ENCODE results near the gene TNFAIP2. TPM values are rescaled to one million over a fixed set of nuclear protein-coding genes. Genes with fewer than 3 reads are reported as not detected.
"Not testable (repeated sequence)": the region's sequence is repeated elsewhere in the genome, so short reads cannot be mapped to it uniquely, and the experiment has no call there.

Gene TNFAIP2
- total and polyA plus RNA-seq, 8 donors: 30.7 to 279 (median 73.0) TPM

- intact Hi-C loops (cut with DNase I; ENCODE audit: low total_unique reads): no loop called here
- H3K36me3 ChIP-seq: no peaks in the 10 kb centered on the region
These were observed 49.7 kb downstream of the TNFAIP2 start for GRCh38 chr14:103172921-103173320.

GRCh38 chr14:103173887-103174286, 50.6 kb downstream of the TNFAIP2 start:
- H3K27me3 ChIP-seq; H3K36me3 ChIP-seq; H3K27ac ChIP-seq; DNase-seq; H3K4me3 ChIP-seq; intact Hi-C loops (cut with DNase I; ENCODE audit: low total_unique reads); H3K4me1 ChIP-seq: not testable (repeated sequence)
- H3K9me3 ChIP-seq: peaks cover 18 to 67% (median 35%) of the 10 kb centered on the region in 4 donors
- WGBS, 5 donors: 39 to 51% (median 47%) methylated on average over 2 of the region's 2 CpGs

More at GRCh38 chr14:103172921-103173320, 49.7 kb downstream of the TNFAIP2 start:
- Histone ChIP-seq H3K9me3 (peaks cover 26 to 77% (median 40%) of the 10 kb centered on the region in 4 donors), H3K4me3 (no peak overlapping the region), H3K4me1 (no peaks in the 10 kb centered on the region), H3K27me3 (no peaks in the 10 kb centered on the region), H3K27ac (no peak overlapping the region)
- 43 to 62% (median 47%) methylated on average over 5 of the region's 5 CpGs for WGBS, 5 donors
- no peak for DNase-seq
- TF ChIP-seq POLR2A (IDR thresholded peaks at IDR 0.05) (no peak), CTCF (IDR thresholded peaks at IDR 0.05) (no peak), POLR2AphosphoS5 (IDR thresholded peaks at IDR 0.05) (no peak), EP300 (IDR thresholded peaks at IDR 0.05) (no peak)

DNA sequence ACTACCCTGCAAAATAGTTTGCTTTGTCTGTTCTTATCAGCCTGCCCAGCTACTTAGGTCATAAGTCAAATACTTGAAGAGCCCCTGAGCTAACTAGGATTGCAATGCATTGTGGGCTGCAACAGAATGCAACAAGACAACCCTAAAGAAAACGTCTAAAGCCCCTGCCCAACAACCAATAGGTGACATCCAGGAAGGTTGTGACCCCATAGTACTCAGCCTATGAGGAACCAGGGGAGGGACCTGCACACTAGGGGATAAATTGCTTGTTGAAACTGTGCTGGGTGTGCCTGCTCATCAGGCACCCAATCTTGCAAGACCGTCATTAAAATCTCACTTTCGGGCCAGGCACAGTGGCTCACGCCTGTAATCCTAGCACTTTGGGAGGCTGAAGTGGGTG, 52.9 kb downstream of the TNFAIP2 start:
- intact Hi-C loops (cut with DNase I; ENCODE audit: low total_unique reads); H3K36me3 ChIP-seq; H3K4me1 ChIP-seq; DNase-seq; H3K27me3 ChIP-seq; H3K4me3 ChIP-seq; H3K27ac ChIP-seq: not testable (repeated sequence)
- H3K9me3 ChIP-seq: peaks cover 7 to 44% (median 23%) of the 10 kb centered on the region in 4 donors
- 65 to 76% (median 69%) methylated on average over 4 of the region's 4 CpGs for WGBS, 5 donors

- WGBS, 5 donors: 60 to 84% (median 70%) methylated on average over 7 of the region's 7 CpGs
- H3K4me3 ChIP-seq: no peak overlapping the region
- intact Hi-C loops (cut with DNase I; ENCODE audit: low total_unique reads): no loop called here
These were observed 54.1 kb downstream of the TNFAIP2 start for GRCh38 chr14:103177376-103177775.

GRCh38 chr14:103178521-103178920, 55.3 kb downstream of the TNFAIP2 start:
- H3K27me3 ChIP-seq: no peaks in the 10 kb centered on the region
- no peak for DNase-seq
- H3K4me1 ChIP-seq: no peaks in the 10 kb centered on the region
- H3K4me3 ChIP-seq: no peak overlapping the region
- intact Hi-C loops (cut with DNase I; ENCODE audit: low total_unique reads): no loop called here
- WGBS, 5 donors: 70 to 84% (median 76%) methylated on average over 6 of the region's 6 CpGs
- H3K9me3 ChIP-seq: peaks cover 0 to 23% (median 21%) of the 10 kb centered on the region in 4 donors
- no peak overlapping the region for H3K27ac ChIP-seq
- H3K36me3 ChIP-seq: no peaks in the 10 kb centered on the region
- TF ChIP-seq POLR2A (IDR thresholded peaks at IDR 0.05) (no peak), CTCF (IDR thresholded peaks at IDR 0.05) (no peak), EP300 (IDR thresholded peaks at IDR 0.05) (no peak), POLR2AphosphoS5 (IDR thresholded peaks at IDR 0.05) (no peak)

More at GRCh38 chr14:103177376-103177775, 54.1 kb downstream of the TNFAIP2 start:
- Histone ChIP-seq H3K27me3 (no peaks in the 10 kb centered on the region), H3K36me3 (no peaks in the 10 kb centered on the region), H3K4me1 (no peaks in the 10 kb centered on the region), H3K27ac (no peak overlapping the region), H3K9me3 (peaks cover 7 to 32% (median 23%) of the 10 kb centered on the region in 4 donors)
- DNase-seq: no peak
- TF ChIP-seq POLR2AphosphoS5 (IDR thresholded peaks at IDR 0.05) (no peak), EP300 (IDR thresholded peaks at IDR 0.05) (no peak), POLR2A (IDR thresholded peaks at IDR 0.05) (no peak), CTCF (IDR thresholded peaks at IDR 0.05) (no peak)
